Erythroblast (primary cell): ENCODE results near the gene NPFFR1.

ENCODE experiments used
- GATA1 ChIP-seq: IDR thresholded peaks from 2 replicates; pipeline ENCODE4 v1.6.1; 2011; ENCODE audit warnings: low read depth, mild to moderate bottlenecking, control low read depth, low read length, moderate library complexity
- POLR2A ChIP-seq: IDR thresholded peaks from 2 replicates; pipeline ENCODE4 v1.6.1; 2011; ENCODE audit warnings: mild to moderate bottlenecking, low read length

DNA sequence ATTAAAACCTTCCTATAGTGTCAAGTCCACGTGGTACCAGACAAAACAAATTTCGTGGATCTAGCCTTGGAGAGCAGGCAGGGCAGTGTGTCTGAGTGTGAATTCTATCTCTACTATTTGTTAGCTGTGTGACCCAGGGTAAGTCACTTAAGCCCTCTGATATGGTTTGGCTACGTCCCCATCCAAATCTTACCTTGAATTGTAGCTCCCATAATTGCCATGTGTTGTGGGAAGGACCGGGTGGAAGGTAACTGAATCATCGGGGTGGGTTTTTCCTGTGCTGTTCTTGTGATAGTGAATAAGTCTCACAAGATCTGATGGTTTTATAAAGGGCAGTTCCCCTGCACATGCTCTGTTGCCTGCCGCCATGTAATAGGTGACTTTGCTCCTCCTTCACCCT, 2.8 kb upstream of the NPFFR1 start:
- TF ChIP-seq POLR2A (no peak), GATA1 (no peak)
